ENCODE results near the gene KRI1. TPM values are rescaled to one million over a fixed set of nuclear protein-coding genes. Genes with fewer than 3 reads are reported as not detected.

The KRI1 gene
- polyA plus RNA-seq, 1 of the 3 experiments (the other 2 are of a cell fraction), result 26.7 TPM

GRCh38 chr19:10587839-10588150 lies 22.0 kb upstream of the KRI1 start:
- H3K9me2 ChIP-seq, result no peaks in the 10 kb centered on the region
- TF ChIP-seq MAX (IDR thresholded peaks at IDR 0.05; ENCODE audit: low read depth) (no peak), TAF1 (IDR thresholded peaks at IDR 0.05; ENCODE audit: borderline replicate concordance, low read depth, low read length) (no peak), IRF3 (IDR thresholded peaks at IDR 0.05; ENCODE audit: low read depth, low read length) (no peak), ELF1 (IDR thresholded peaks at IDR 0.05) (no peak), GABPA (IDR thresholded peaks at IDR 0.05; ENCODE audit: low read depth) (no peak), REST (IDR thresholded peaks at IDR 0.05; ENCODE audit: low read depth, low read length) (no peak), TCF12 (IDR thresholded peaks at IDR 0.05) (no peak), TEAD4 (IDR thresholded peaks at IDR 0.05; ENCODE audit: borderline replicate concordance, insufficient read depth) (no peak), RAD21 (IDR thresholded peaks at IDR 0.05; ENCODE audit: low read length) (no peak), NFIC (IDR thresholded peaks at IDR 0.05; ENCODE audit: borderline replicate concordance) (no peak), JUND (IDR thresholded peaks at IDR 0.05) (no peak)
- H3K4me1 ChIP-seq (ENCODE audit: control insufficient read depth in 1 of 2, insufficient read depth in 2 of 2, low read depth in 1 of 2, low read length in 1 of 2), result no peaks in the 10 kb centered on the region
- H3K9ac ChIP-seq, result no peak overlapping the region
- DNase-seq, result no peak
- no peak overlapping the region for H3K4me3 ChIP-seq (ENCODE audit: low read depth in 2 of 2, low read length in 1 of 2)
- H4K20me1 ChIP-seq (ENCODE audit: insufficient read depth), result no peaks in the 10 kb centered on the region
- H3K4me2 ChIP-seq, result no peak overlapping the region
- peaks cover 23% of the 10 kb centered on the region; the same call in 1 of the 2 replicates for H3K27me3 ChIP-seq (ENCODE audit: insufficient read depth)
- 45% methylated on average over 2 of the region's 2 CpGs for WGBS (ENCODE audit: low lambda C conversion rate)
- POLR2A ChIA-PET, result no interaction called here
- CTCF ChIA-PET, result no interaction called here
- no peaks in the 10 kb centered on the region for H3K36me3 ChIP-seq (replicated peaks in 1 of 2; ENCODE audit: control insufficient read depth in 1 of 2, insufficient read depth in 2 of 2, low read length in 1 of 2)
- no peak overlapping the region for H2AFZ ChIP-seq (ENCODE audit: low read depth)
- no peaks in the 10 kb centered on the region for H3K9me3 ChIP-seq
- no peak overlapping the region for H3K27ac ChIP-seq (ENCODE audit: low read depth in 2 of 2, low read length in 1 of 2)
- H3F3A ChIP-seq (replicated peaks; ENCODE audit: insufficient read depth), result no peaks in the 10 kb centered on the region
- H3K79me2 ChIP-seq (ENCODE audit: insufficient read depth), result no peaks in the 10 kb centered on the region

GRCh38 chr19:10587022-10587838 lies 21.4 kb upstream of the KRI1 start, which contains the start of gene AP1M2:
TSS of gene AP1M2 (minus strand) at chr19:10587312. CDS start at chr19:10587231, 81 bp downstream.
- POLR2A ChIA-PET, result no interaction called here
- Histone ChIP-seq H3K4me3 (ENCODE audit: low read depth in 2 of 2, low read length in 1 of 2) (no peak within 1 kb of the TSS), H3K27me3 (ENCODE audit: insufficient read depth) (peaks cover 23% of the 10 kb centered on the region; the same call in 1 of the 2 replicates), H3K9ac (no peak within 1 kb of the TSS), H3K9me2 (no peaks in the 10 kb centered on the region), H2AFZ (ENCODE audit: low read depth) (no peak within 1 kb of the TSS), H3K4me2 (no peak within 1 kb of the TSS), H3K79me2 (ENCODE audit: insufficient read depth) (no peaks in the 10 kb centered on the region), H3K4me1 (ENCODE audit: control insufficient read depth in 1 of 2, insufficient read depth in 2 of 2, low read depth in 1 of 2, low read length in 1 of 2) (no peaks in the 10 kb centered on the region), H4K20me1 (ENCODE audit: insufficient read depth) (no peaks in the 10 kb centered on the region), H3F3A (replicated peaks; ENCODE audit: insufficient read depth) (no peaks in the 10 kb centered on the region), H3K9me3 (no peaks in the 10 kb centered on the region), H3K36me3 (replicated peaks in 1 of 2; ENCODE audit: control insufficient read depth in 1 of 2, insufficient read depth in 2 of 2, low read length in 1 of 2) (no peaks in the 10 kb centered on the region), H3K27ac (ENCODE audit: low read depth in 2 of 2, low read length in 1 of 2) (no peak within 1 kb of the TSS)
- no peak for TF ChIP-seq EZH2phosphoT487 (IDR thresholded peaks at IDR 0.05; ENCODE audit: borderline replicate concordance, low read depth)
- TF ChIP-seq RCOR1 (IDR thresholded peaks at IDR 0.05; ENCODE audit: low read length), result no peak
- no peak for TF ChIP-seq RAD21 (IDR thresholded peaks at IDR 0.05; ENCODE audit: low read length)
- no peak for TF ChIP-seq RFX5 (IDR thresholded peaks at IDR 0.05; ENCODE audit: low read length)
- TF ChIP-seq JUND (IDR thresholded peaks at IDR 0.05), result no peak
- TF ChIP-seq FOSL2 (IDR thresholded peaks at IDR 0.05; ENCODE audit: borderline replicate concordance, low read depth), result no peak
- TF ChIP-seq GABPA (IDR thresholded peaks at IDR 0.05; ENCODE audit: low read depth), result no peak
- no peak for TF ChIP-seq CTCF (IDR thresholded peaks at IDR 0.05)
- TF ChIP-seq MXI1 (IDR thresholded peaks at IDR 0.05; ENCODE audit: low read depth, low read length), result no peak
- TF ChIP-seq MEF2A (IDR thresholded peaks at IDR 0.05; ENCODE audit: borderline replicate concordance, low read depth), result no peak
- TF ChIP-seq GATA2 (CRISPR knock-in tag; IDR thresholded peaks at IDR 0.05), result no peak
- WGBS (ENCODE audit: low lambda C conversion rate), result 32% methylated on average over 21 of the region's 35 CpGs
- no peak for DNase-seq
- CTCF ChIA-PET, result interaction anchor here (8.2 to 9.1 kb wide), 2 partner anchors 59 to 112 kb away, joined by 163 to 330 read pairs; partner anchors contain the start of gene QTRT1

Data from SK-N-SH (cell line).